ENCODE measurements around the gene SLC9A5. TPM values are rescaled to one million over a fixed set of nuclear protein-coding genes. Genes with fewer than 3 reads are reported as not detected.

Gene SLC9A5
- total and polyA plus RNA-seq, 2 experiments from 2014 or later = 4.5 to 5.4 TPM

- H3K9me3 Mint-ChIP-seq = no peaks in the 10 kb centered on the region
- no peaks in the 10 kb centered on the region; the same call in none of the 2 replicates for H4K20me1 ChIP-seq (replicated peaks; ENCODE audit: insufficient read depth)
- ATAC-seq = no peak
Measured at GRCh38 chr16:67258161-67258835, 9.5 kb downstream of the SLC9A5 start.

More at GRCh38 chr16:67258161-67258835, 9.5 kb downstream of the SLC9A5 start:
- no peak overlapping the region for H2AFZ ChIP-seq
- H3K9me2 ChIP-seq (ENCODE audit: insufficient read depth) = no peaks in the 10 kb centered on the region
- no peak overlapping the region for H3K27ac Mint-ChIP-seq
- DNase-seq (ENCODE audit: low spot score) = no peak
- peaks cover 4% of the 10 kb centered on the region; the same call in 2 of the 3 replicates for H3K4me1 Mint-ChIP-seq
- no peaks in the 10 kb centered on the region for H3K27me3 ChIP-seq (ENCODE audit: insufficient read depth)
- H3K27ac ChIP-seq (ENCODE audit: low read depth) = no peak overlapping the region
- TF ChIP-seq CTCF (conservative IDR thresholded peaks at IDR 0.05; ENCODE audit: low read depth in 2 of 2) (no peak), EZH2 (IDR thresholded peaks at IDR 0.05; ENCODE audit: low read depth, unreplicated experiment) (no peak), ZNF462 (CRISPR knock-in tag; IDR thresholded peaks at IDR 0.05) (no peak), EZH2phosphoT487 (IDR thresholded peaks at IDR 0.05; ENCODE audit: unreplicated experiment) (no peak), NANOG (IDR thresholded peaks at IDR 0.05; ENCODE audit: borderline replicate concordance) (no peak), JUNB (IDR thresholded peaks at IDR 0.05; ENCODE audit: unreplicated experiment) (no peak), STAT1 (IDR thresholded peaks at IDR 0.05; ENCODE audit: unreplicated experiment) (no peak), POLR2AphosphoS5 (IDR thresholded peaks at IDR 0.05; ENCODE audit: low read depth) (no peak), CREB1 (CRISPR knock-in tag; IDR thresholded peaks at IDR 0.05; ENCODE audit: low read depth) (no peak), ZNF331 (CRISPR knock-in tag; IDR thresholded peaks at IDR 0.05; ENCODE audit: low read depth) (no peak), ETS1 (IDR thresholded peaks at IDR 0.05) (no peak), ZNF114 (CRISPR knock-in tag; IDR thresholded peaks at IDR 0.05) (no peak), REST (IDR thresholded peaks at IDR 0.05; ENCODE audit: unreplicated experiment) (no peak)
- H3K4me3 ChIP-seq = no peak overlapping the region
- H3K4me1 ChIP-seq (ENCODE audit: insufficient read depth) = no peaks in the 10 kb centered on the region
- no peaks in the 10 kb centered on the region for H3K79me2 ChIP-seq (replicated peaks; ENCODE audit: insufficient read depth)
- no peak overlapping the region for H3K4me2 ChIP-seq
- H3K36me3 Mint-ChIP-seq (ENCODE audit: low read depth) = peaks cover 5% of the 10 kb centered on the region; the same call in 2 of the 3 replicates
- H3K4me3 Mint-ChIP-seq = no peak overlapping the region
- peaks cover 11% of the 10 kb centered on the region for H3K27me3 Mint-ChIP-seq (ENCODE audit: insufficient read depth, low read depth, poor library complexity)
- H3K36me3 ChIP-seq (ENCODE audit: insufficient read depth) = no peaks in the 10 kb centered on the region
- no peaks in the 10 kb centered on the region for H3F3A ChIP-seq (replicated peaks; ENCODE audit: low read depth)
